OCI-LY3 (cell line): ENCODE measurements around the gene STARD13.

ENCODE experiments used
- H2AFZ ChIP-seq: fragments of 200-600, 300-600 bp; shearing (Covaris generic); 2 replicates; pipeline ENCODE4 v1.6.0; 2014; ENCODE audit warnings: antibody characterized with exemption, low read depth, low read length
- H3K27ac ChIP-seq: fragments of 200-600, 300-600 bp; sonication (generic); 2 replicates; pipeline ENCODE4 v1.5.1; 2014; ENCODE audit warnings: mild to moderate bottlenecking, low read length, moderate library complexity, mixed read lengths
- H3K27me3 ChIP-seq: fragments of 200-600, 300-600 bp; sonication (generic); 2 replicates; pipeline ENCODE4 v1.6.1; 2014; ENCODE audit warnings: low read depth, low read length, mixed read lengths
- H3K36me3 ChIP-seq: fragments of 200-600, 300-600 bp; sonication (generic); replicated peaks from 2 replicates; pipeline ENCODE3; 2014; ENCODE audit warnings: low read depth, low read length, mixed read lengths
- H3K4me1 ChIP-seq: fragments of 300-600, 200-600 bp; sonication (generic); 2 replicates; pipeline ENCODE4 v1.6.1; 2014; ENCODE audit warnings: low read length, mixed read lengths
- H3K4me2 ChIP-seq: fragments of 200-600, 300-600 bp; sonication (generic); 2 replicates; pipeline ENCODE4 v1.6.1; 2014; ENCODE audit warnings: low read length, mixed read lengths
- H3K4me3 ChIP-seq: fragments of 300-600, 200-600 bp; sonication (generic); 2 replicates; pipeline ENCODE4 v1.5.1; 2014; ENCODE audit warnings: antibody characterized with exemption, mild to moderate bottlenecking, low read length, moderate library complexity
- H3K79me2 ChIP-seq: fragments of 300-600, 200-600 bp; shearing (Covaris generic); 2 replicates; pipeline ENCODE4 v1.6.1; 2014; ENCODE audit warnings: mild to moderate bottlenecking, low read length, mixed read lengths
- H3K9ac ChIP-seq: fragments of 300-600, 200-600 bp; shearing (Covaris generic); 2 replicates; pipeline ENCODE4 v1.6.0; 2014; ENCODE audit warnings: mild to moderate bottlenecking, low read length, moderate library complexity
- H3K9me3 ChIP-seq: fragments of 200-600, 300-600 bp; shearing (Covaris generic); 2 replicates; pipeline ENCODE4 v1.6.1; 2014; ENCODE audit warnings: low read length, mixed read lengths; ENCODE audit not compliant: insufficient read depth
- H4K20me1 ChIP-seq: fragments of 200-600, 300-600 bp; sonication (generic); 2 replicates; pipeline ENCODE4 v1.6.1; 2016; ENCODE audit warnings: low read length, mixed read lengths; ENCODE audit not compliant: insufficient read depth
- EZH2phosphoT487 ChIP-seq: fragments of 200-600 bp; shearing (Covaris generic); IDR thresholded peaks from 2 replicates; pipeline ENCODE4 v1.6.1; 2018; ENCODE audit warnings: antibody characterized with exemption, mixed run types, low read depth
- TF ChIP-seq, protein P1 (sequence below): fragments of 200-600, 300-600 bp; sonication (generic); IDR thresholded peaks from 2 replicates; pipeline ENCODE4 v1.5.1; 2014; ENCODE audit warnings: antibody characterized with exemption, low read length, low read depth

STARD13 gene

DNA sequence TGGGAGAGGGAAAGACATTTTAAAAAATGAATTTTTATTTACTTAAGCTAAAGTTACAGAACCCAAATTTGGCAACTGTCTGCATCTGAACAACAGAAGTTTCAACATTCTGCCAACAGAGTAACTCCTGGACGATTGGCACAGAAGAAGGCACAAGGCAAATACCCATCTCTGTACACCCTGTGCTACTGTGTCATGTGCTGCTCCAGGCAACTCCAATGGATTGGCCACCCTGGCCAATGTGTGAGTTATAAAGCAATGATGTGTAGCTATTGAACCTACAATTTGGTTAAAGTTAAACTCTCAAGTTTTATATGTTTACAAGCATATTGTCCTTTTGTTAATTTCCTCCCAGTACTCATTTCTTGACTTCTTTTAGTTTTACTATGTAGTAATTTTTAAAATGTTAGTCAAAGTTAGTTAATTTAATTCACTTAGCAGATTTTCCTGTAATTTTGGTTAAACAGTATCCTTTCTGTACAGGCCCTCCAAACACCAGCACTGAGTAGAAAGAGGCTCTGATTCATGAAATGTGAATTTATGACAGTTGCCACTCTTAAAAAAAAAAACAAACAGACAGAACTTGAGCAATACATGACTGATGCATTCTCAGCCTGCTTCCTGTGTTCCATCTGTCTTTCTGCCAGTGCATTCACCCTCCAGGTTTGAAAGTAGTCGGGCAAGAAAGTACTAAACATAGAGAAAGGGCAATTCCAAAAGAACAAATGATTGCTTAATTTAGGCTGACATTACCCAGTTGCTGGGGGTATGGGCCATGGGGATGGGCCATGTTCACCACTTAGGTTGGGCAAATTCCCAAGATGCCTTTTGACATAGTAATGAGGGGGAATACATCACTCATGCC is 5.9 kb downstream of the STARD13 start:
- H3K79me2 ChIP-seq: no peaks in the 10 kb centered on the region
- H3K4me1 ChIP-seq: no peaks in the 10 kb centered on the region
- H3K4me3 ChIP-seq: no peak overlapping the region
- H4K20me1 ChIP-seq: no peaks in the 10 kb centered on the region
- 0 out of 2 replicates have a peak, but pooled peaks cover 6% of the 10 kb centered on the region for H3K27me3 ChIP-seq
- no peak overlapping the region for H3K9ac ChIP-seq
- no peak overlapping the region for H3K27ac ChIP-seq
- TF ChIP-seq, protein P1, sequence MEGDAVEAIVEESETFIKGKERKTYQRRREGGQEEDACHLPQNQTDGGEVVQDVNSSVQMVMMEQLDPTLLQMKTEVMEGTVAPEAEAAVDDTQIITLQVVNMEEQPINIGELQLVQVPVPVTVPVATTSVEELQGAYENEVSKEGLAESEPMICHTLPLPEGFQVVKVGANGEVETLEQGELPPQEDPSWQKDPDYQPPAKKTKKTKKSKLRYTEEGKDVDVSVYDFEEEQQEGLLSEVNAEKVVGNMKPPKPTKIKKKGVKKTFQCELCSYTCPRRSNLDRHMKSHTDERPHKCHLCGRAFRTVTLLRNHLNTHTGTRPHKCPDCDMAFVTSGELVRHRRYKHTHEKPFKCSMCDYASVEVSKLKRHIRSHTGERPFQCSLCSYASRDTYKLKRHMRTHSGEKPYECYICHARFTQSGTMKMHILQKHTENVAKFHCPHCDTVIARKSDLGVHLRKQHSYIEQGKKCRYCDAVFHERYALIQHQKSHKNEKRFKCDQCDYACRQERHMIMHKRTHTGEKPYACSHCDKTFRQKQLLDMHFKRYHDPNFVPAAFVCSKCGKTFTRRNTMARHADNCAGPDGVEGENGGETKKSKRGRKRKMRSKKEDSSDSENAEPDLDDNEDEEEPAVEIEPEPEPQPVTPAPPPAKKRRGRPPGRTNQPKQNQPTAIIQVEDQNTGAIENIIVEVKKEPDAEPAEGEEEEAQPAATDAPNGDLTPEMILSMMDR: no peak
- no peak for TF ChIP-seq EZH2phosphoT487
- H2AFZ ChIP-seq: no peak overlapping the region
- no peak overlapping the region for H3K4me2 ChIP-seq
- no peaks in the 10 kb centered on the region for H3K36me3 ChIP-seq
- no peaks in the 10 kb centered on the region for H3K9me3 ChIP-seq

DNA sequence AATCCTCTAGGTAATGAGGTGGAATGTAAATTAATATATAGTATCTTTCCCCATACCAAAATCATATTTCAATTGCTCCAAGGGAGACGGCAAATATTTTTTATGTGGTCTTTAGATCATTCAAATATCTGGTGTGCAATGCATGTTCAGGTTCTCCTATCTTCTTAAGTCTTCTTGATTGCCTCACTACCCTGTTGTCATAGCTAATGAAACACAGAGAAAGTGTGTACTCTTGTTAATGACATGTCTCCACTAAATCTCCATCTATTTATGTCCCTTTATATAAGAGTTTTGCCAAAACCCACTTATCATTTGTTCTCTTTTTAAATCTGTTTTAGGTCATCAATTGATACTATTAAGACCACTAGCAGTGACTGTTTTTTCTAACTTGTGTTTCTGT is 6.6 kb downstream of the STARD13 start:
- no peaks in the 10 kb centered on the region for H3K36me3 ChIP-seq
- no peak for TF ChIP-seq EZH2phosphoT487
- TF ChIP-seq, protein P1: no peak
- H3K27me3 ChIP-seq: 0 out of 2 replicates have a peak, but pooled peaks cover 3% of the 10 kb centered on the region
- no peak overlapping the region for H3K27ac ChIP-seq
- no peak overlapping the region for H2AFZ ChIP-seq
- no peaks in the 10 kb centered on the region for H3K79me2 ChIP-seq
- H4K20me1 ChIP-seq: no peaks in the 10 kb centered on the region
- H3K9me3 ChIP-seq: no peaks in the 10 kb centered on the region
- H3K9ac ChIP-seq: no peak overlapping the region
- no peak overlapping the region for H3K4me3 ChIP-seq
- no peaks in the 10 kb centered on the region for H3K4me1 ChIP-seq
- no peak overlapping the region for H3K4me2 ChIP-seq

DNA sequence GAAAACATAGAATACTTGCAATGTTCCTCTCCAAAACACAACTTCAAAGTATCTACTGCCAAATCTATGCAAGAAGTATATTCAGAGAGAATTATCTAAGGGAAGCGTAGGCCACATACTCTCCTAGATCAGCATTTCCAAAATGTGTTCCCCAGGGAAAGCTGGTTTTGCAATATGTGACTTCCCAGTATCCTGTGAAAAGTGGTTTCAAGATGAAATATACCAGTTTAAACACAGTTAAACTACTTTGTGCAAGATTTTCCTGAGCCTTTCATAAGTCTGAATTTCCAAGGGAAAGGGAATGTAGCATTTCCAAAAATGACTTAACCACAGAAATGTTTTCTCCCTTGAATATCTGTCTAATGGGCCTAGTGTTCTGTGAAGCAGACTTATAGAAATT is 7.6 kb downstream of the STARD13 start:
- Histone ChIP-seq H3K27me3 (0 out of 2 replicates have a peak, but pooled peaks cover 2% of the 10 kb centered on the region), H3K27ac (no peak overlapping the region), H4K20me1 (no peaks in the 10 kb centered on the region), H2AFZ (no peak overlapping the region), H3K9me3 (no peaks in the 10 kb centered on the region), H3K4me1 (no peaks in the 10 kb centered on the region), H3K9ac (no peak overlapping the region), H3K4me2 (no peak overlapping the region), H3K36me3 (no peaks in the 10 kb centered on the region), H3K79me2 (no peaks in the 10 kb centered on the region), H3K4me3 (no peak overlapping the region)
- TF ChIP-seq EZH2phosphoT487: no peak
- TF ChIP-seq, protein P1: no peak

DNA sequence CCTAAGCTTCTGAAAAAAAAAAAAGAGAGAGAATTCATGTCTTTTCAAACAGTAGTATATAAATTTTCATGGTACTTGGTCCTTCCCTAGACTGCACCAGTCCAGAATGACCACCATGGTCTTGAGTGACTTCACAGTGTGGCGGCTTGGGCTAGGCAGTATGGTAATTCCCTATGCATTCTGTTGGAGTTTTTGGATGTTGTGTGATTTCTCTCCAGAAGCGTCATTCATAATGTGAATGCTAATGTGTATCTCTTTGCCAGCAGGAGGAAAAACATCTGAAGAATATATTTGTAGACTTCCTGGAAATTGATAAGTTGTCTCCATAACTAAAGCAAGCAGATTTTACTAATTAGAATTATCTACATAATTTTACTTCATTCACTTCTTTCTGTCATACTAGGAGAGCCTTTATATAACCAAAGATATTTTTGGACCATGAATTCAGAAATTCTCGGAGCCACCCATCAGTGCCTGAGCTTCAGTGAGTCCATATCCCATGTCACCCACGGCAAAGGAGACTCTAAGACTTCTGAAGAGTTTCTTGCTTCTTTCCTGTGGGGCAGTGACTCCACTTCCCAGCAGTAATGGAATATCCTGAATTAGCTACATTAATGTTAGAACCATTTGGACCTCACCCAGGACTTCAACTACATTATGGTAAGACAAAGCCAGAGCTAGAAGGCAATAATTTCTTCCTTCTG is 8.4 kb downstream of the STARD13 start:
- H3K79me2 ChIP-seq: no peaks in the 10 kb centered on the region
- H3K9me3 ChIP-seq: no peaks in the 10 kb centered on the region
- TF ChIP-seq, protein P1: no peak
- no peak for TF ChIP-seq EZH2phosphoT487
- no peak overlapping the region for H3K9ac ChIP-seq
- no peaks in the 10 kb centered on the region for H4K20me1 ChIP-seq
- no peaks in the 10 kb centered on the region for H3K36me3 ChIP-seq
- no peak overlapping the region for H2AFZ ChIP-seq
- H3K27me3 ChIP-seq: 0 out of 2 replicates have a peak, but pooled peaks cover 2% of the 10 kb centered on the region
- no peak overlapping the region for H3K27ac ChIP-seq
- no peak overlapping the region for H3K4me3 ChIP-seq
- no peaks in the 10 kb centered on the region for H3K4me1 ChIP-seq
- no peak overlapping the region for H3K4me2 ChIP-seq
